ENCODE measurements around the gene COL9A3.
"Not testable (repeated sequence)": the region's sequence is repeated elsewhere in the genome, so short reads cannot be mapped to it uniquely, and the experiment has no call there.

COL9A3 gene

GRCh38 chr20:62840244-62841197 lies 23.7 kb downstream of the COL9A3 start:
- no peak for DNase-seq

- DNase-seq: no peak
Observed at GRCh38 chr20:62841705-62842212, 24.9 kb downstream of the COL9A3 start.

- DNase-seq: no peak
Observed at GRCh38 chr20:62843656-62844055, 26.8 kb downstream of the COL9A3 start.

GRCh38 chr20:62844182-62844581 lies 27.3 kb downstream of the COL9A3 start:
- DNase-seq: no peak

- no peak for DNase-seq
Observed at GRCh38 chr20:62845416-62846160, 28.7 kb downstream of the COL9A3 start.

GRCh38 chr20:62846166-62846890 lies 29.5 kb downstream of the COL9A3 start:
- no peak for DNase-seq

GRCh38 chr20:62848917-62849316 lies 32.1 kb downstream of the COL9A3 start:
- not testable (repeated sequence) for DNase-seq

GRCh38 chr20:62849431-62849830 lies 32.6 kb downstream of the COL9A3 start:
- no peak for DNase-seq

- DNase-seq: no peak
Observed at GRCh38 chr20:62850333-62850974, 33.6 kb downstream of the COL9A3 start.

- DNase-seq: no peak
Observed at GRCh38 chr20:62852196-62852595, 35.3 kb downstream of the COL9A3 start.

GRCh38 chr20:62852841-62853240 lies 36.0 kb downstream of the COL9A3 start:
- no peak for DNase-seq

GRCh38 chr20:62853304-62853703 lies 36.5 kb downstream of the COL9A3 start:
- not testable (repeated sequence) for DNase-seq

GRCh38 chr20:62854121-62854520 lies 37.3 kb downstream of the COL9A3 start:
- no peak for DNase-seq

- no peak for DNase-seq
Observed at GRCh38 chr20:62855120-62855519, 38.3 kb downstream of the COL9A3 start.

GRCh38 chr20:62856931-62857619 lies 40.2 kb downstream of the COL9A3 start:
- DNase-seq: no peak

GRCh38 chr20:62858058-62858830 lies 41.4 kb downstream of the COL9A3 start:
- DNase-seq: no peak

GRCh38 chr20:62859721-62860120 lies 42.9 kb downstream of the COL9A3 start:
- no peak for DNase-seq

GRCh38 chr20:62860391-62860923 lies 43.6 kb downstream of the COL9A3 start:
- no peak for DNase-seq

GRCh38 chr20:62860924-62861691 lies 44.3 kb downstream of the COL9A3 start:
- peak; percentile 79 for DNase-seq
